OCI-LY3 (cell line): ENCODE data around the gene C12orf42.

Experiments used
- CTCF ChIP-seq: fragments of 200-600, 300-600 bp; sonication (generic); IDR thresholded peaks from 2 replicates; pipeline ENCODE4 v1.5.1; 2014; ENCODE audit warnings: antibody characterized with exemption, low read length, low read depth
- EZH2phosphoT487 ChIP-seq: fragments of 200-600 bp; shearing (Covaris generic); IDR thresholded peaks from 2 replicates; pipeline ENCODE4 v1.6.1; 2018; ENCODE audit warnings: antibody characterized with exemption, mixed run types, low read depth

- TF ChIP-seq EZH2phosphoT487 (no peak), CTCF (no peak)
These were observed 23.1 kb upstream of the C12orf42 start for GRCh38 chr12:103518899-103519298.
